Dendritic cell treated with granulocyte-macrophage colony-stimulating factor and Interleukin-4, amounts not matched to agents 40 ng/mL and 50 ng/mL, for 4 days (primary cell): ENCODE results near the gene AGBL5.

ENCODE experiments used
- H3K27ac Mint-ChIP-seq: one replicate; pipeline ENCODE4 v1.8.0; 2022; ENCODE audit warnings: mild to moderate bottlenecking, mixed read lengths
- H3K27me3 Mint-ChIP-seq: one replicate; pipeline ENCODE4 v1.8.0; 2022; ENCODE audit warnings: mild to moderate bottlenecking, mixed read lengths
- H3K36me3 Mint-ChIP-seq: one replicate; pipeline ENCODE4 v1.8.0; 2022; ENCODE audit warnings: low read depth, mixed read lengths
- H3K4me1 Mint-ChIP-seq: one replicate; pipeline ENCODE4 v1.8.0; 2022; ENCODE audit warnings: low read depth, mixed read lengths
- H3K4me3 Mint-ChIP-seq: one replicate; pipeline ENCODE4 v1.8.0; 2022; ENCODE audit warnings: mild to moderate bottlenecking, moderate library complexity, mixed read lengths
- H3K9me3 Mint-ChIP-seq: one replicate; pipeline ENCODE4 v1.8.0; 2022; ENCODE audit warnings: mixed read lengths
- intact Hi-C: fragments of 100-400 bp; cut with micrococcal nuclease; formaldehyde crosslinking; loops from one replicate; pipeline ENCODE4 v1.15.0; 2022

AGBL5 gene

DNA sequence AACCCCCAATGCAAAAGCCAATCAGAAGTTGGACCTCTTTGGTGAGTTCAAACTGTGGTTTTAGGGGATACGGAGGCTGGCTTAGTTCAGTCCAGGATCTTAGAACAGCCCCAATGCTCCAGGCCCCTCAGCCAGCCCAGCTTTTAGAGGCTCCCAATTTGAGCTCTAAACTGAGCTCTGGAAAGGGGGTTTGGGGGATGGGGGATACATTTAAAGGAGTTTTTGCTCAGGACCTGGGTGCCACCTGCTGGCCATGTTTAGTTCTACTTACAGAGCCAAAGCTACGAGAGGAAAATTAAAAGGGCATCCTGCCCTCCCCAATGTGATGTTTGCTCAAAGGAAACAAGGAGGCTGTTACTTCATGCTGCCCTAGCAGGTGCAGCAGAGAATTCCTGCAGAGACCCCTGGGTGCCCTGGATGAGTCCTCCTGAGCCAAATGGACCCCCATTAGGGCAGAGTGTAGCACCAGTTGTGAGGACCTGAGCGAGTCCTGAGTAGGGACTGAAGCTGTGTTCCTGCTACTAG lies 34.6 kb upstream of the AGBL5 start:
- H3K9me3 Mint-ChIP-seq = no peaks in the 10 kb centered on the region
- no peak overlapping the region for H3K27ac Mint-ChIP-seq
- H3K4me1 Mint-ChIP-seq = peaks cover 10% of the 10 kb centered on the region
- H3K27me3 Mint-ChIP-seq = peaks cover 2% of the 10 kb centered on the region
- intact Hi-C loops = loop anchor here (1.0 to 5.0 kb wide), 2 partner anchors 56 to 170 kb away; partner anchors contain the start of gene DPYSL5
- no peaks in the 10 kb centered on the region for H3K36me3 Mint-ChIP-seq
- no peak overlapping the region for H3K4me3 Mint-ChIP-seq

DNA sequence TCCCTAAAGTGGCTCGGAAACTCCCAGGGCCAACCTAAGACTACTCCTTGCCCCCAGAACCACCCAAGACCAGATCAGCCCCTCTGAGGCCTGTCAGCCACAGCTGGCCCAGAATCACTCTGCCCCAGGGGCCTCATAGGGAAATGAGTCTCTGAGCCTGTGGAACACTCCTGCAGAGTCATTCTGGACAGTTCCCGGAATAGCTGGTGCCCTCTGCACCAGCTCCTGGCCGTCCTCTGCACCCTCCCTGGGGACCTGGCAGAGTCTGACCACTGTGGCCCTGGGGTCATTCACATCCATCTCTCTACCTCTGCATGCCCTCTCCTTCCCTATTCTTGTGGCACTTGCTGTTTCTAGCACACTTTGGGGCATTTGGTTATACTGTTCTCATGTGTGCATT lies 33.3 kb upstream of the AGBL5 start:
- Mint-ChIP-seq H3K9me3 (no peaks in the 10 kb centered on the region), H3K4me3 (no peak overlapping the region), H3K27ac (no peak overlapping the region), H3K4me1 (peaks cover 10% of the 10 kb centered on the region), H3K27me3 (no peaks in the 10 kb centered on the region), H3K36me3 (peaks cover 9% of the 10 kb centered on the region)
- intact Hi-C loops = loop anchor here (5.0 kb wide), 1 partner anchor 171 kb away; the partner anchor contains the start of gene DPYSL5

DNA sequence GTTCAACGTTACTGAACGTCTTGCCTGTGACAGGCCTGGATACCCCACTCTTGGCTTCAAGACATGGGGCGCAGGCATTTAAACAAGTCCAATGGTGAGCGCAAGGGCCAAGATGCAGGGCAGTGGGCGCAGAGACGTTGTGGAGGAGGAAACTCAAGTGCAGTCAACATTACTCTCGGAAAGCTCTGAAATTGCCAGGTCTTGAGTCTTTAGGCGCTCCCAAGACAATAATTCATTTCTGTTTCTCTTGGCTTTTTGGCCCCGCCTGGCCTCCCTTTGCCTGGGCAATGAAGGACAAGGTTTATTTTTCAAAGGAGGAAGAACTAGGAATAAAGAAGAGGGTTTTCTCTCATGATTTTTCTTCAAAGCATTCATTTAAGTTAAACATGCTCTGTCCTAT lies 32.0 kb upstream of the AGBL5 start:
- Mint-ChIP-seq H3K9me3 (no peaks in the 10 kb centered on the region), H3K4me1 (peaks cover 10% of the 10 kb centered on the region), H3K4me3 (no peak overlapping the region), H3K36me3 (peaks cover 22% of the 10 kb centered on the region), H3K27ac (no peak overlapping the region), H3K27me3 (no peaks in the 10 kb centered on the region)
- intact Hi-C loops = loop anchor here (5.0 kb wide), 1 partner anchor 172 kb away; the partner anchor contains the start of gene DPYSL5

- H3K27me3 Mint-ChIP-seq = no peaks in the 10 kb centered on the region
- H3K9me3 Mint-ChIP-seq = no peaks in the 10 kb centered on the region
- no peak overlapping the region for H3K27ac Mint-ChIP-seq
- no peak overlapping the region for H3K4me3 Mint-ChIP-seq
- peaks cover 28% of the 10 kb centered on the region for H3K36me3 Mint-ChIP-seq
- peaks cover 10% of the 10 kb centered on the region for H3K4me1 Mint-ChIP-seq
- intact Hi-C loops = loop anchor here (5.0 kb wide), 1 partner anchor 173 kb away; the partner anchor contains the start of gene DPYSL5
These were observed 31.3 kb upstream of the AGBL5 start for GRCh38 chr2:27019931-27020855.

- intact Hi-C loops = no loop called here
- Mint-ChIP-seq H3K36me3 (peaks cover 41% of the 10 kb centered on the region), H3K4me1 (no peaks in the 10 kb centered on the region), H3K4me3 (no peak overlapping the region), H3K27ac (no peak overlapping the region), H3K27me3 (no peaks in the 10 kb centered on the region), H3K9me3 (no peaks in the 10 kb centered on the region)
These were observed 30.0 kb upstream of the AGBL5 start for GRCh38 chr2:27021253-27022049.

- H3K27me3 Mint-ChIP-seq = no peaks in the 10 kb centered on the region
These were observed 27.7 kb upstream of the AGBL5 start for GRCh38 chr2:27023740-27024139.

DNA sequence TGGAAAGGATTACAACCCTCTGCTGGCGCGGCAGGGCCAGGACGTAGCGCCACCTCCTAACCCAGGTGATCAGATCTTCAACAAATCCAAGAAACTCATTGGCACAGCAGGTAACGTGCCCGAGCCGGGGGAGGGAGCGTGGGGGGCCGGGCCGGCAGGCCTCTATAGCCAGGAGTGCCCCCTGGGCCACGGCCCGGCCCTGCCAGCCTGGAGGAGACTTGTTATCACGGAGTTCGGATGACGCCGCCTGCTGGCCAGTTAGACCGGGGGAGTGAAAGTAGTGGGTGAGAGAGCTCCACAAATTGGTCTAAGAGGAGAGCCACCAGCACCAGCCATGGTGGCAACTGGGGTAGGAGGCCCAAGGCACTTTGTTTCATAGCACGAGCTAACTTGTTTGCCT lies 27.3 kb upstream of the AGBL5 start:
- Mint-ChIP-seq H3K4me3 (no peak overlapping the region), H3K9me3 (no peaks in the 10 kb centered on the region), H3K36me3 (peaks cover 68% of the 10 kb centered on the region), H3K4me1 (no peaks in the 10 kb centered on the region), H3K27me3 (no peaks in the 10 kb centered on the region), H3K27ac (no peak overlapping the region)
- intact Hi-C loops = no loop called here

More at GRCh38 chr2:27023740-27024139, 27.7 kb upstream of the AGBL5 start:
- intact Hi-C loops = no loop called here
- H3K4me3 Mint-ChIP-seq = no peak overlapping the region
- no peaks in the 10 kb centered on the region for H3K9me3 Mint-ChIP-seq
- H3K27ac Mint-ChIP-seq = no peak overlapping the region
- no peaks in the 10 kb centered on the region for H3K4me1 Mint-ChIP-seq
- H3K36me3 Mint-ChIP-seq = peaks cover 64% of the 10 kb centered on the region

- no peaks in the 10 kb centered on the region for H3K27me3 Mint-ChIP-seq
- intact Hi-C loops = no loop called here
- H3K9me3 Mint-ChIP-seq = no peaks in the 10 kb centered on the region
- no peak overlapping the region for H3K4me3 Mint-ChIP-seq
- peaks cover 73% of the 10 kb centered on the region for H3K36me3 Mint-ChIP-seq
- H3K4me1 Mint-ChIP-seq = no peaks in the 10 kb centered on the region
- H3K27ac Mint-ChIP-seq = no peak overlapping the region
These were observed 26.7 kb upstream of the AGBL5 start for GRCh38 chr2:27024812-27025211.

- H3K9me3 Mint-ChIP-seq = no peaks in the 10 kb centered on the region
- H3K36me3 Mint-ChIP-seq = peaks cover 75% of the 10 kb centered on the region
- no peaks in the 10 kb centered on the region for H3K27me3 Mint-ChIP-seq
- intact Hi-C loops = no loop called here
- no peak overlapping the region for H3K4me3 Mint-ChIP-seq
- H3K27ac Mint-ChIP-seq = no peak overlapping the region
- H3K4me1 Mint-ChIP-seq = peaks cover under 1% of the 10 kb centered on the region
These were observed 26.1 kb upstream of the AGBL5 start for GRCh38 chr2:27025281-27025800.

DNA sequence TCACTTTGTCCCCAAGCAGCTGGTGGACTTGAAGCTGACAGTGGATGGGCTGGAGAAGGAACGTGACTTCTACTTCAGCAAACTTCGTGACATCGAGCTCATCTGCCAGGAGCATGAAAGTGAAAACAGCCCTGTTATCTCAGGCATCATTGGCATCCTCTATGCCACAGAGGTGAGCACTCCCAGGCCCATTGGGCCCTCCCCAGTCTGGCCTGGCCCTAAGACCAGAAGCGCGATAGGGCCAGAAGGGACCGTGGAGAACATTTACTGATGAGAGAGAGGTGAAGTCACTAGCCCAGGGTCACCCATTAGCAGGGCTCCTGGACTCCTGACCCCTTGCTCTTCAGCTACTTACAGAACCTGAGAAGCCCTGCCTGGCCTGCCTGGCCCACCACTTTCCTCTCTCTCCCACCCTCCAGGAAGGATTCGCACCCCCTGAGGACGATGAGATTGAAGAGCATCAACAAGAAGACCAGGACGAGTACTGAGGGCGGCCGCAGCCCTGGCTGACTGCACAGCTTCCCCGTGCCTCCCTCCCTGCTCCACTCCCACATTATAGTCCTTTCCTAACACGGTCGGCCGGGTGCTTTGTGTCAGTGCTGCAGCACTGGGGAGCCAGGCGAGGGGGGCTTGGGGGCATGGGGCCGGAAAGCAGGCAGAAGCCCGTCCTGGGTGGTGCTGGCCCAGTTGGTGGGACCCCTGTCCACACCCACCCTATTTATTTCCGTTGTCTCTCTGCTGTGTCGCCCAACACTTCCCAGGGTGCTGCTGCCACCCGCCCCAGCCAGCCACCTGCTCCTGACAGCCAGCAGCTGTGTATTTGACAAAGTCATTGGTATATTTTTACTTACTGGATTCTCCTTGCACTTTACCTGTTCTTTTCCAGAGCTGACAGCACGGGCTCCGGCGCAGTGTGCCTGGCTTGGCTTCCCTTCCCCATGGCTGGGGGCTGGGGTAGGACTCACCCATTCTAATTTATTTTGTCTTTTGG lies 25.3 kb upstream of the AGBL5 start:
- no peak overlapping the region for H3K4me3 Mint-ChIP-seq
- H3K27ac Mint-ChIP-seq = no peak overlapping the region
- peaks cover 4% of the 10 kb centered on the region for H3K4me1 Mint-ChIP-seq

DNA sequence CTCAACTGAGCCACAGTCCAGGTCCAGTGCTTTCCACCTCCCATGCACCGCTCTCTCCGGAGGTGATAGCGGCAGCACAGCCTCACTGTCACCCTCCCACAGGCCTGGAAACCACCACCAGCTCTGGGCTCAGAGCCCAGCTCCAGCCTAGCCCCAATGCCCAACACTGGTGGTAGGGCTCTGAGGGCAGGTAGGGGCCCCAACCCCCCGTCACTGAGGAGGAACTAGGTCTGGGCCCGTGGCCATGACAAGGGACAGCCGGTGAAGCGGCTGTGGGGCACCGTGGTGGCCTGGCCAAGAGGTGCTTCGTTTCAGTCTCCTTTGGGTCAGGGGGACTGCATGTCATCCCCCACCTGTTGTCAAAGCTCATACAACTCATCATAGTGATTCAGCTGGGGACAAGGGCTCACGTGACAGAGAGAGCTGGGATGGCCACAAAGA lies 24.2 kb upstream of the AGBL5 start:
- H3K4me3 Mint-ChIP-seq = no peak overlapping the region
- no peaks in the 10 kb centered on the region for H3K9me3 Mint-ChIP-seq
- H3K27ac Mint-ChIP-seq = no peak overlapping the region
- H3K4me1 Mint-ChIP-seq = peaks cover 14% of the 10 kb centered on the region
- peaks cover 75% of the 10 kb centered on the region for H3K36me3 Mint-ChIP-seq
- no peaks in the 10 kb centered on the region for H3K27me3 Mint-ChIP-seq
- intact Hi-C loops = no loop called here

More for the DNA sequence above, 25.3 kb upstream of the AGBL5 start:
- H3K9me3 Mint-ChIP-seq = no peaks in the 10 kb centered on the region
- H3K27me3 Mint-ChIP-seq = no peaks in the 10 kb centered on the region
- intact Hi-C loops = no loop called here
- H3K36me3 Mint-ChIP-seq = peaks cover 75% of the 10 kb centered on the region

DNA sequence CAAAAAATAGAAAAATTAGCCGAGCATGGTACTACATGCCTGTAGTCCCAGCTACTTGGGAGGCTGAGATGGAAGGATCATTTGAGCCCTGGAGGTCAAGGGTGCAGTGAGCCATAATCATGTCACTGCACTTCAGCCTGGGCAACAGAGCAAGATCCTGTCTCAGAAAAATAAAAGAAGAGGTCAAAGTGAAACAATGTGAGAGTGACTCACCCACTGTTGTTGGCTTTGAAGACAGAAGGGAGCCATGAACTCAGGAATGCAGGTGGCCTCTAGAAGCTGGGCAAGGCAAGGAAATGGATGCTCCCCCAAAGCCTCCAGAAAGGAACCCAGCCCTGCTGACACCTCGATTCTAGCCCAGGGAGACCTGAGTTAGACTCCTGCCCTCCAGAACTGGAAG lies 22.4 kb upstream of the AGBL5 start:
- no peaks in the 10 kb centered on the region for H3K27me3 Mint-ChIP-seq
- intact Hi-C loops = no loop called here
- H3K36me3 Mint-ChIP-seq = peaks cover 70% of the 10 kb centered on the region
- no peak overlapping the region for H3K4me3 Mint-ChIP-seq
- H3K27ac Mint-ChIP-seq = no peak overlapping the region
- H3K9me3 Mint-ChIP-seq = no peaks in the 10 kb centered on the region
- H3K4me1 Mint-ChIP-seq = peaks cover 22% of the 10 kb centered on the region
